ENCODE results near the gene FBXO10.

GRCh38 chr9:37476930-37477329 lies 99.2 kb downstream of the FBXO10 start:
- TF ChIP-seq CTCF (IDR thresholded peaks at IDR 0.05) (no peak), POLR2A (IDR thresholded peaks at IDR 0.05) (no peak)

All from thyroid gland (tissue), 4 donors.